Dermis microvascular lymphatic vessel endothelial cell (primary cell): ENCODE results near the gene IRAK3. TPM values are rescaled to one million over a fixed set of nuclear protein-coding genes. Genes with fewer than 3 reads are reported as not detected.

Experiments used
- DNase-seq, 2 donors: peaks; one replicate each; pipeline versions ENCODE4 v3.0.0 to v3.0.0-alpha.2; 2010; ENCODE audit warnings: low read depth in 2 of 2
- total RNA-seq: library from RNA; depleted of rRNA; stranded (reverse); fragments of >200 nt; gene quantifications from 2 replicates; pipeline ENCODE4 v1.2.1, GENCODE V29; 2014

The IRAK3 gene
- total RNA-seq, 1 donor from 2014 or later, result 9.5 TPM

- DNase-seq, result no peak
These were observed 62.0 kb downstream of the IRAK3 start for GRCh38 chr12:66251049-66251448.

- DNase-seq, result no peak
These were observed 63.8 kb downstream of the IRAK3 start for GRCh38 chr12:66252771-66253170.

GRCh38 chr12:66255737-66256136 is 66.7 kb downstream of the IRAK3 start:
- DNase-seq, result no peak

GRCh38 chr12:66258011-66258410 is 69.0 kb downstream of the IRAK3 start:
- DNase-seq, result no peak

GRCh38 chr12:66262737-66263136 is 73.7 kb downstream of the IRAK3 start:
- DNase-seq, result no peak

GRCh38 chr12:66268562-66268961 is 79.5 kb downstream of the IRAK3 start:
- DNase-seq, result no peak

- no peak for DNase-seq
These were observed 80.1 kb downstream of the IRAK3 start for GRCh38 chr12:66269142-66269541.

GRCh38 chr12:66269757-66270383 is 80.9 kb downstream of the IRAK3 start:
- peak; percentile 29 to 53 for DNase-seq

GRCh38 chr12:66270613-66271012 is 81.6 kb downstream of the IRAK3 start:
- DNase-seq, result no peak

GRCh38 chr12:66272650-66273049 is 83.6 kb downstream of the IRAK3 start:
- DNase-seq, result no peak

- DNase-seq, result no peak
These were observed 84.1 kb downstream of the IRAK3 start for GRCh38 chr12:66273147-66273546.

- no peak for DNase-seq
These were observed 86.0 kb downstream of the IRAK3 start for GRCh38 chr12:66275040-66275439.

GRCh38 chr12:66279123-66279712 is 90.2 kb downstream of the IRAK3 start:
- DNase-seq, result peak; percentile 24 to 50

- no peak for DNase-seq
These were observed 91.5 kb downstream of the IRAK3 start for GRCh38 chr12:66280561-66280960.

- no peak for DNase-seq
These were observed 93.2 kb downstream of the IRAK3 start for GRCh38 chr12:66282244-66282643.

- no peak for DNase-seq
These were observed 98.3 kb downstream of the IRAK3 start for GRCh38 chr12:66287275-66287674.

GRCh38 chr12:66288121-66288520 is 99.1 kb downstream of the IRAK3 start:
- DNase-seq, result no peak

GRCh38 chr12:66289485-66289884 is 100.5 kb downstream of the IRAK3 start:
- DNase-seq, result no peak

- DNase-seq, result no peak
These were observed 101.7 kb downstream of the IRAK3 start for GRCh38 chr12:66290716-66291200.

GRCh38 chr12:66296176-66296683 is 107.2 kb downstream of the IRAK3 start:
- no peak for DNase-seq

GRCh38 chr12:66297080-66297479 is 108.1 kb downstream of the IRAK3 start:
- DNase-seq, result no peak

- no peak for DNase-seq
These were observed 108.9 kb downstream of the IRAK3 start for GRCh38 chr12:66297923-66298322.
